Jurkat, Clone E6-1 (cell line): ENCODE results near the gene SPESP1.

Experiments
- DNase-seq: peaks from one replicate; pipeline ENCODE4 v3.0.0-alpha.2; 2011; ENCODE audit warnings: low read depth, low spot score
- H3K4me3 ChIP-seq: 2 replicates; pipeline ENCODE4 v1.5.1; 2011; ENCODE audit warnings: mild to moderate bottlenecking, low read length, control low read depth, moderate library complexity

Gene SPESP1

DNA sequence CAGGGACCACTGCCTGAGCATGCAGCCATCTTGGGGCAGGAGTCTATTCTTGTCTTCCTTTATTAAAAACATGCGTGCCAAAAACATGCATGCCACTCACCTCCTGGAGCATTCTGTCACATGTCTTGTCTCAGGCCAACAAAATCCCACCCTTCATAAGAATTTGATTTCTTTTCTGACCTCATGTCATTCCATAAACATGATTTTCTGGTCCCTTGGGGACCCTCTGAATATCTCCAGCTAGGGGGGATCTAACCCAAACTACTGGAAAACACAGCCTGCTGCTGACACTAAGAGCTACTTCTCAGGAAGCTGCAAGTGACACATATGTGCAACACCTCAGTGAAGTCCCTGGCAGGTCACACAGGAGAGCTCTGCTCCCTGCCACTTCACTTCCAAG is 57.4 kb downstream of the SPESP1 start:
- no peak for DNase-seq

GRCh38 chr15:68989541-68990230 is 59.4 kb downstream of the SPESP1 start:
- no peak for DNase-seq
- no peak overlapping the region for H3K4me3 ChIP-seq

More for the DNA sequence above, 57.4 kb downstream of the SPESP1 start:
- H3K4me3 ChIP-seq = no peak overlapping the region

DNA sequence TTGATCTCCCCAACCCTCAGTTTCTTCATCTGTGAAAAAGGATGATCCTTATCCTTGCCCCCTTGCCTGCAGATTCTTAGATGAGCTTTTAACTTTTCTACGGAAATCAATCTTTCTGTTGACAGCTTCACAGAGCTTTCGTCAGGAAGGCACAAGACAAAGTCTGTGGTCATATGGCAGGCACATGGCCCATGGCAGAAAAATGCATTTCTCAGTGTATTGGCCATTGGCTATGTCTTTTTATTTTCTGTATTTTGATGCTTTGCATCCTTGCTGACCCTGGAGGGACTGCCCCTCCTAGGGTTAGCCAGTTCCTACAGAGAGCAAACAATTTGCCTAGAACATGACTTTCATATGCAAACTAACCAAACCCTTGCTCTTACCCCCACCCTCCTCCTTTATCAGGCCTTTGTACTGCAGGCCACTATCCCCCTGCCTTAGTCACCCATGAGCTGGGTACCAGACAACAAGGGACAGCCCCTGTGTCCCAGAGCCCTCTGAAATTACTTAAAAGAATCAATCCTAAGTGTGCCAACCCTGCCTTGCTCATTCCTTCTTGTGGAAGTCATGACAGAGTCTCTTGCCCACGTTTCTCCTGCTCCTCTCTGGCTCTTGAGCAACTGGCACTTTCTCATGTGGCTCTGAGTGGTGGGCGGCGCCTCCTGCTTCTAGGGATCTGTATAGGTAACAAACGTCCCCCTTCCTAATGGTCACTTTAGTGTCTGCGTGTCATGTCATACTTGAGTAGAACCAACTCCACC is 60.1 kb downstream of the SPESP1 start:
- no peak overlapping the region for H3K4me3 ChIP-seq
- DNase-seq = no peak

DNA sequence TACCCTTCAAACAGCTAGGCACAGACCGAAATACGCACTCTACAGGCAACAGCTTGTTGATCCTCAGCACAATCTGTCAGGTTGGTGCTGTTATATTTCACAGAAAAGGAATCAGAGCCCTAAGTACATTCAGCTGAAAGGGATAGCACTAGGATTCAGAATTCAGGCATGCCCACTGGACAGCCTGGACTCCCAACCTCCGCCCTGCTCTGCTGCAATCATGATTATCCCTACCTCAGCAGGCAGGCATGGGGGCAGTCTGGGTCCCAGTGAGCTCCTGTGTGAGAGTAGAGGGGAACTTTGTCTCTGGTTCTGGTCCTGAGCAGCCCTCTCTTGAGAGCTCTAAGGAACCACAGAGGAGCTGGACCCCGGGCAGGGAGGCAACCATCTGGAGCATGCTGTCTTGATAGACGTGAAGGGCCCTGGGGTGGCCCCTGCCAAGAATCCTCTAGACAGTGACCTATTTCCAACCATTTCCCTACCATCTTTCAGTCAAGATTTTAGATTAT is 60.7 kb downstream of the SPESP1 start:
- no peak overlapping the region for H3K4me3 ChIP-seq
- no peak for DNase-seq

DNA sequence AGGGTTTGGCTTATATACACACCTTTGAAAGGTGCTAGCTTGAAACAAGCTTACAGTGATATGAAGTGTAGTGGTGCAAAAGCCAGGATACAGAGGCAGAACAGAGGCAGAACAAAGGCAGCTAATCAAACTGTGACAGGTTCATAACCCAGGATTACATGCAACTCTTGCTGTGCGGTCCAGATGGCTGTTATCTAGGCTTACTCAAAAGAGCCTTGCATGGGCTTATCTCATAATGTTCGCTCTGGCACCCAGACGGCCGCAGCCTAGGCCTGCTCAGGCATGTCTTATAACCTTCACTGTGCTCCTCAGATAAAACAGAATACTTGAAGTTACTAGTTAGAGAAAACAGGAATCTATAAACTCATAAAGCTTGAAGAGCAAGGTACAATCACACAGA is 61.4 kb downstream of the SPESP1 start:
- H3K4me3 ChIP-seq = no peak overlapping the region
- no peak for DNase-seq

DNA sequence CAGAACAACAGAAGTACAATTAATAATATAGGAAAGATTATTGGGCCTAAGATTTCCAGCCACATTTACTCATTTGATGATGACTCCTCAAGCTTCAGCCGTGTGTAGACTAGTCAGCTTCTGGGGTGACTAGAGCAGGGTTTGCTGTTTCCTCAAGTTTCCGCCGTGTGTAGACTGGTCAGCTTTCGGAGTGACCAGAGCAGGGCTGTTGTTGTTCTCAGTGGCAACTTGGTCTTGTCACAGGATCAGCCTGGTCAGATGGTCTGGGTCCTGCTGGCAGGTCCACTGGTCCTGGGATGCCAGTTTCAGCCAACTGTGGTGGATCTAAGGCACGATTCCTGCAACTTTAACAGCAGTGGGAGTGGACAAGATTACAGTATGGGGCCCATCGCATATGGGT is 62.4 kb downstream of the SPESP1 start:
- H3K4me3 ChIP-seq = no peak overlapping the region
- no peak for DNase-seq

GRCh38 chr15:68993276-68993675 is 63.0 kb downstream of the SPESP1 start:
- no peak for DNase-seq
- H3K4me3 ChIP-seq = no peak overlapping the region

GRCh38 chr15:68994149-68994548 is 63.8 kb downstream of the SPESP1 start:
- no peak overlapping the region for H3K4me3 ChIP-seq
- no peak for DNase-seq

- no peak for DNase-seq
These were observed 64.8 kb downstream of the SPESP1 start for GRCh38 chr15:68994981-68995761.

More at GRCh38 chr15:68994981-68995761, 64.8 kb downstream of the SPESP1 start:
- no peak overlapping the region for H3K4me3 ChIP-seq
